Mucosa of descending colon (tissue), 3 donors: ENCODE measurements around the gene CNN2. TPM values are rescaled to one million over a fixed set of nuclear protein-coding genes. Genes with fewer than 3 reads are reported as not detected.
A peak's percentile ranks its signal among the peaks of the same experiment; 100 is the strongest.

ENCODE experiments used
- ATAC-seq: fragments of 200-7000 bp; cut with Tn5 transposase; one replicate; pipeline ENCODE4 v1.9.1; 2020; ENCODE audit warnings: mild to moderate bottlenecking, moderate library complexity
- DNase-seq, 3 donors: peaks; one replicate each; pipeline ENCODE4 v3.0.0-alpha.2; 2020
- H3K36me3 ChIP-seq: fragments of 200-600 bp; one replicate; pipeline ENCODE4 v1.8.0; 2021; ENCODE audit warnings: low read depth, mild to moderate bottlenecking
- H3K4me1 ChIP-seq: fragments of 200-600 bp; one replicate; pipeline ENCODE4 v1.8.0; 2021; ENCODE audit warnings: low read depth, mild to moderate bottlenecking
- H3K4me3 ChIP-seq: fragments of 200-600 bp; one replicate; pipeline ENCODE4 v1.8.0; 2021; ENCODE audit warnings: mild to moderate bottlenecking
- H3K9me3 ChIP-seq: fragments of 200-600 bp; one replicate; pipeline ENCODE4 v1.8.0; 2021; ENCODE audit warnings: mild to moderate bottlenecking
- CTCF ChIP-seq: fragments of 200-600 bp; IDR thresholded peaks from one replicate; pipeline ENCODE4 v1.8.0; 2022; ENCODE audit warnings: antibody characterized with exemption, mild to moderate bottlenecking
- intact Hi-C, 2 donors: fragments of 100-400 bp; cut with DNase I in 1 of 2; cut with micrococcal nuclease in 1 of 2; formaldehyde crosslinking; loops; one replicate each; pipeline versions ENCODE4 v1.11.0 to v1.11.1; 2022; cut with DNase I, micrococcal nuclease
- total RNA-seq, 3 donors: library from RNA; stranded (reverse); fragmentation: NEBNext Ultra II Directional in 2 of 3; extraction: Animal tissue kit (Norgen Biotek cat#: 25700) in 2 of 3; gene quantifications; one replicate each; pipeline versions ENCODE4 v1.2.1 to v1.2.4, GENCODE V29; 2021 to 2023
- donor health status: DM: no; HTN: no; CAD: no; lungs with moderate emphysema.
- donor health status: DM: no; HTN: no; CAD: no.
- donor health status: DM: no; HTN: yes; CAD: no.

Gene CNN2
- total RNA-seq, 3 donors from 2014 or later, result 65.0 to 88.8 (median 84.7) TPM

DNA sequence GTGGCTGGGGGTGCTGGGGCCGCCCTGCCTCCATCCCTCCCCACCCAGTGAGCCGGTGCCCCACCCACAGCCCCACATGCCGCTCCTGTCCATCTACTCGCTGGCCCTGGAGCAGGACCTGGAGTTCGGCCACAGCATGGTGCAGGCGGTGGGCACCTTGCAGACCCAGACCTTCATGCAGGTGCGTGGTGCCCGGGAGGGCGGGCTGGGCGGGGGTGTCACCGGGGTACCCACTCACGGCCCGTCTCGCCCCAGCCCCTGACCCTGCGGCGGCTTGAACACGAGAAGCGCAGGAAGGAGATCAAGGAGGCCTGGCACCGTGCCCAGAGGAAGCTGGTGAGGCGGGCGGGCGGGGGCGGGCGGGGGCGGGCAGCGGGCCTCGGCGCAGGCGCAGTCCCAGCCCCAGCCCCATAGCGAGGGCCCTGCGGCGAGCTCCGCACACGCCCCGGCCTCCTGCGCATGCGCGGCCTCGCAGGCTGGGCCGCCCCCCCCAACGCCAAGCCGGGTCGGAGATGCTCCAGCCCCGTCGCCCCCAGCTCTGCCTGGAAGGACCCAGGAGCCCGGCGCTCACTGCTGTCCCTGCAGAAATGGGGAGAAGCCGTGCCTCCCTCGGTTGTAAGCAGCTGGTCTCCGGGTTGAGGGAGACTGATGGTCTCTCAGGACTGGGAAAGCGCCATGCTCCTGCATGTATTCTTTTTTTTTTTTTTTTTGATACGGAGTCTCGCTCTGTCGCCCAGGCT is 48.3 kb downstream of the CNN2 start:
- peak; percentile 79 for ATAC-seq
- Histone ChIP-seq H3K4me1 (peaks cover 34% of the 10 kb centered on the region), H3K4me3 (no peak overlapping the region), H3K36me3 (no peaks in the 10 kb centered on the region), H3K9me3 (no peaks in the 10 kb centered on the region)
- intact Hi-C loops, result no loop called here
- TF ChIP-seq CTCF, result no peak
- DNase-seq, result peak; percentile 93 to 96 (median 94)

DNA sequence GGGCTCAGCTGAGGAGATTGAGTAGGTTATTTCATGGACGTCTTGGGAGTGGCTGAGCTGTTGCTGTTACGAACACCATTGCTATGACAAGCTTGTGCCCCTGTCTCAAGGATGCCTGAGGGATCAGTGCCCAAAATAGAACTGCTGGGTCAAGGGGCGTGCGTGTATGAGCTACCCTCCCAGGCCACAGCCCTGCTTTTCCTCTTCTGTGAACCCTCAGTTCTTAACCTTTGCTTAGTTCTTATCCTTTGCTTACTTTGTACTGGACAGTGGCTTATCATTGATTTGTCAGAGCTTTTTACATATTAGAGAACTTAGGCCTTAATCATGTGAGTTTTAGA is 49.6 kb downstream of the CNN2 start:
- no peak for ATAC-seq
- Histone ChIP-seq H3K4me3 (no peak overlapping the region), H3K36me3 (no peaks in the 10 kb centered on the region), H3K4me1 (peaks cover 30% of the 10 kb centered on the region), H3K9me3 (no peaks in the 10 kb centered on the region)
- intact Hi-C loops, result no loop called here
- no peak for DNase-seq
- no peak for TF ChIP-seq CTCF

GRCh38 chr19:1076951-1077350 is 50.5 kb downstream of the CNN2 start:
- ATAC-seq (peak; percentile 70), DNase-seq (peak; percentile 85 to 95 (median 86))
- TF ChIP-seq CTCF, result no peak
- Histone ChIP-seq H3K4me1 (peaks cover 36% of the 10 kb centered on the region), H3K9me3 (no peaks in the 10 kb centered on the region), H3K4me3 (no peak overlapping the region), H3K36me3 (no peaks in the 10 kb centered on the region)
- intact Hi-C loops, result no loop called here

- DNase-seq (peak; percentile 38 to 83 (median 69)), ATAC-seq (no peak)
- Histone ChIP-seq H3K4me3 (no peak overlapping the region), H3K4me1 (peaks cover 43% of the 10 kb centered on the region), H3K36me3 (no peaks in the 10 kb centered on the region), H3K9me3 (no peaks in the 10 kb centered on the region)
- intact Hi-C loops, result no loop called here
- TF ChIP-seq CTCF, result no peak
Observed at GRCh38 chr19:1079566-1080111, 53.2 kb downstream of the CNN2 start.

- intact Hi-C loops, result no loop called here
- no peaks in the 10 kb centered on the region for H3K9me3 ChIP-seq
- ATAC-seq (no peak), DNase-seq (peak in 2 of 3 donors; percentile 53 to 64)
- H3K4me1 ChIP-seq, result peaks cover 36% of the 10 kb centered on the region
- TF ChIP-seq CTCF, result no peak
- no peak overlapping the region for H3K4me3 ChIP-seq
- no peaks in the 10 kb centered on the region for H3K36me3 ChIP-seq
Observed at GRCh38 chr19:1080360-1081161, 54.2 kb downstream of the CNN2 start.
